ENCODE results near the gene QRFP. TPM values are rescaled to one million over a fixed set of nuclear protein-coding genes. Genes with fewer than 3 reads are reported as not detected.

The QRFP gene
- total and polyA plus RNA-seq, 4 donors = not detected

Other genes starting within 250 kb of the QRFP start
- gene PRDM12, start 232.2 kb downstream of the QRFP start, total RNA-seq = not detected
- not detected for gene PRDM12, start 232.2 kb downstream of the QRFP start, polyA plus RNA-seq
- 10 to 100 TPM; 18.7 to 20.2 TPM for gene EXOSC2, start 203.0 kb downstream of the QRFP start, total RNA-seq
- gene EXOSC2, start 203.0 kb downstream of the QRFP start, polyA plus RNA-seq = 10 to 100 TPM in 1 of 2 donors, 1 to 10 TPM in 1; 9.5 to 17.0 TPM
- 10 to 100 TPM; 91.7 to 98.7 TPM for gene ABL1, start 61.6 kb downstream of the QRFP start, total RNA-seq
- gene ABL1, start 61.6 kb downstream of the QRFP start, polyA plus RNA-seq = 10 to 100 TPM; 12.8 to 38.5 TPM
- not detected for gene FIBCD1, start 42.4 kb upstream of the QRFP start, total RNA-seq
- under 1 TPM in 1 of 2 donors, not detected in 1; 0.13 TPM for gene FIBCD1, start 42.4 kb upstream of the QRFP start, polyA plus RNA-seq
- under 1 TPM; 0.32 to 0.39 TPM for gene LAMC3, start 112.4 kb upstream of the QRFP start, total RNA-seq
- 1 to 10 TPM; 1.1 to 1.3 TPM for gene LAMC3, start 112.4 kb upstream of the QRFP start, polyA plus RNA-seq
- gene AIF1L, start 199.7 kb upstream of the QRFP start, total RNA-seq = 10 to 100 TPM; 17.4 to 38.1 TPM
- 10 to 100 TPM in 1 of 2 donors, 1 to 10 TPM in 1; 5.5 to 37.8 TPM for gene AIF1L, start 199.7 kb upstream of the QRFP start, polyA plus RNA-seq
- gene NUP214, start 228.8 kb upstream of the QRFP start, total RNA-seq = 10 to 100 TPM; 53.2 to 63.6 TPM
- 10 to 100 TPM in 1 of 2 donors, 1 to 10 TPM in 1; 6.6 to 27.5 TPM for gene NUP214, start 228.8 kb upstream of the QRFP start, polyA plus RNA-seq